Endodermal cell (in vitro differentiated cells): ENCODE data around the gene PLCB3. TPM values are rescaled to one million over a fixed set of nuclear protein-coding genes. Genes with fewer than 3 reads are reported as not detected.

Experiments
- DNase-seq: peaks from one replicate; pipeline ENCODE4 v3.0.0-alpha.2; 2017
- H3K27ac ChIP-seq: 2 replicates; pipeline ENCODE4 v1.5.1; 2013; ENCODE audit warnings: mild to moderate bottlenecking, low read depth, low read length, moderate library complexity
- H3K27me3 ChIP-seq: 2 replicates; pipeline ENCODE4 v1.6.1; 2013; ENCODE audit warnings: mild to moderate bottlenecking, low read length, moderate library complexity; ENCODE audit not compliant: insufficient read depth, control insufficient read depth, poor library complexity, severe bottlenecking
- H3K36me3 ChIP-seq: 2 replicates; pipeline ENCODE4 v1.7.0; 2013; ENCODE audit warnings: mild to moderate bottlenecking, low read length, moderate library complexity; ENCODE audit not compliant: control insufficient read depth, insufficient read depth
- H3K4me1 ChIP-seq: one replicate; pipeline ENCODE4 v1.7.0; 2013; ENCODE audit warnings: low read length; ENCODE audit not compliant: control insufficient read depth, insufficient read depth
- H3K4me3 ChIP-seq: 2 replicates; pipeline ENCODE4 v1.5.1; 2013; ENCODE audit warnings: mild to moderate bottlenecking, low read length, moderate library complexity
- H3K9ac ChIP-seq: 2 replicates; pipeline ENCODE4 v1.6.1; 2013; ENCODE audit warnings: mild to moderate bottlenecking, low read length, moderate library complexity; ENCODE audit not compliant: poor library complexity, severe bottlenecking; ENCODE audit errors: extremely low read depth
- H3K9me3 ChIP-seq: 2 replicates; pipeline ENCODE4 v1.6.1; 2013; ENCODE audit warnings: mild to moderate bottlenecking, low read length, moderate library complexity; ENCODE audit not compliant: control insufficient read depth
- H3K27ac Mint-ChIP-seq: 2 replicates; pipeline ENCODE4 v1.8.0; 2020; ENCODE audit warnings: mixed read lengths
- H3K27me3 Mint-ChIP-seq: 2 replicates; pipeline ENCODE4 v1.8.0; 2021; ENCODE audit warnings: mild to moderate bottlenecking, mixed read lengths; ENCODE audit not compliant: insufficient read depth
- H3K36me3 Mint-ChIP-seq: 2 replicates; pipeline ENCODE4 v1.8.0; 2020; ENCODE audit warnings: low read depth, mixed read lengths
- H3K4me1 Mint-ChIP-seq: 2 replicates; pipeline ENCODE4 v1.8.0; 2020; ENCODE audit warnings: mixed read lengths
- H3K4me3 Mint-ChIP-seq: 2 replicates; pipeline ENCODE4 v1.8.0; 2020; ENCODE audit warnings: mild to moderate bottlenecking, moderate library complexity, mixed read lengths
- H3K9me3 Mint-ChIP-seq: 2 replicates; pipeline ENCODE4 v1.8.0; 2020; ENCODE audit warnings: mild to moderate bottlenecking, mixed read lengths
- CTCF ChIP-seq: fragments of 200-600 bp; sonication (generic); conservative IDR thresholded peaks from 2 replicates; pipeline ENCODE4 v1.5.0; 2021; ENCODE audit warnings: antibody characterized with exemption, mild to moderate bottlenecking
- WGBS, 2 experiments: methylation state at CpG; one replicate each; pipeline versions ENCODE4 v1.1.5 to v1.1.7; 2013; ENCODE audit warnings: missing lambda C conversion rate in 2 of 2, mixed read lengths in 1 of 2; ENCODE audit not compliant: insufficient coverage in 1 of 2, insufficient read length in 1 of 2; 5-methylcytosine and 5-hydroxymethylcytosine counted together
- total RNA-seq, 2 donors: library from RNA; stranded (reverse); fragmentation: NEBNext Ultra II Directional in 1 of 2; extraction: Animal tissue kit (Norgen Biotek cat#: 25700) in 1 of 2; gene quantifications; 2 replicates in 1 of 2; 3 replicates in 1 of 2; pipeline ENCODE4 v1.2.1, GENCODE V29; 2021

PLCB3 gene
- total RNA-seq, 2 donors from 2014 or later: 75.0 to 83.2 TPM

GRCh38 chr11:64292460-64293254 lies 41.3 kb downstream of the PLCB3 start:
- H3K4me1 ChIP-seq: no peaks in the 10 kb centered on the region
- TF ChIP-seq CTCF: no peak
- H3K36me3 ChIP-seq: no peaks in the 10 kb centered on the region
- H3K27ac Mint-ChIP-seq: no peak overlapping the region
- H3K4me3 Mint-ChIP-seq: peak overlapping the region; percentile 40
- H3K27me3 ChIP-seq: peaks cover 84% of the 10 kb centered on the region
- peaks cover 5% of the 10 kb centered on the region for H3K36me3 Mint-ChIP-seq
- H3K9me3 Mint-ChIP-seq: no peaks in the 10 kb centered on the region
- peaks cover 84% of the 10 kb centered on the region for H3K27me3 Mint-ChIP-seq
- peaks cover 3% of the 10 kb centered on the region for H3K4me1 Mint-ChIP-seq
- WGBS, 2 experiments: 46 to 59% methylated on average over 17 to 39 of the region's 42 CpGs
- DNase-seq: no peak
- no peak overlapping the region for H3K4me3 ChIP-seq
- H3K9me3 ChIP-seq: no peaks in the 10 kb centered on the region
- no peak overlapping the region for H3K27ac ChIP-seq
- H3K9ac ChIP-seq: no peak overlapping the region

GRCh38 chr11:64294774-64295173 lies 43.4 kb downstream of the PLCB3 start:
- 57 to 66% methylated on average over 1 to 3 of the region's 3 CpGs for WGBS, 2 experiments
- no peak overlapping the region for H3K4me3 ChIP-seq
- H3K9me3 ChIP-seq: no peaks in the 10 kb centered on the region
- no peak for DNase-seq
- Mint-ChIP-seq H3K36me3 (no peaks in the 10 kb centered on the region), H3K9me3 (no peaks in the 10 kb centered on the region), H3K4me1 (peaks cover 3% of the 10 kb centered on the region), H3K4me3 (no peak overlapping the region), H3K27me3 (peaks cover 92% of the 10 kb centered on the region), H3K27ac (no peak overlapping the region)
- TF ChIP-seq CTCF: no peak
- H3K27ac ChIP-seq: no peak overlapping the region
- no peak overlapping the region for H3K9ac ChIP-seq
- no peaks in the 10 kb centered on the region for H3K36me3 ChIP-seq
- H3K27me3 ChIP-seq: peaks cover 100% of the 10 kb centered on the region
- no peaks in the 10 kb centered on the region for H3K4me1 ChIP-seq

- no peak overlapping the region for H3K4me3 Mint-ChIP-seq
- no peak overlapping the region for H3K27ac ChIP-seq
- H3K36me3 Mint-ChIP-seq: no peaks in the 10 kb centered on the region
- no peaks in the 10 kb centered on the region for H3K9me3 Mint-ChIP-seq
- peaks cover 100% of the 10 kb centered on the region for H3K27me3 ChIP-seq
- no peak for DNase-seq
- H3K27ac Mint-ChIP-seq: no peak overlapping the region
- H3K9ac ChIP-seq: no peak overlapping the region
- peaks cover 92% of the 10 kb centered on the region for H3K27me3 Mint-ChIP-seq
- H3K4me1 ChIP-seq: no peaks in the 10 kb centered on the region
- peaks cover 2% of the 10 kb centered on the region for H3K4me1 Mint-ChIP-seq
- H3K4me3 ChIP-seq: no peak overlapping the region
- no peaks in the 10 kb centered on the region for H3K36me3 ChIP-seq
- no peak for TF ChIP-seq CTCF
- 90% methylated on average over 2 of the region's 4 CpGs; no CpG with 5 or more reads in 1 of the 2 experiments for WGBS, 2 experiments
- no peaks in the 10 kb centered on the region for H3K9me3 ChIP-seq
Observed at GRCh38 chr11:64295760-64296159, 44.4 kb downstream of the PLCB3 start.
